Spleen (tissue), 11 donors: ENCODE results near the gene ZNF469. TPM values are rescaled to one million over a fixed set of nuclear protein-coding genes. Genes with fewer than 3 reads are reported as not detected.

Experiments
- DNase-seq: peaks from one replicate; pipeline ENCODE4 v3.0.0-alpha.2; 2020
- H3K27ac ChIP-seq, 8 donors: fragments of 200-600 bp; sonication (generic) in 7 of 8; 1 replicate in 4 of 8; 2 replicates in 4 of 8; pipeline versions ENCODE4 v1.5.0 to v1.8.0; 2016 to 2021; ENCODE audit warnings: inconsistent platforms in 4 of 8, mild to moderate bottlenecking in 4 of 8, moderate library complexity in 1 of 8
- H3K27me3 ChIP-seq, 7 donors: fragments of 200-600 bp; sonication (generic) in 6 of 7; replicated peaks in 1 of 7; 1 replicate in 4 of 7; 2 replicates in 3 of 7; pipeline versions ENCODE4 v1.5.0 to v1.8.0; 2016 to 2021; ENCODE audit warnings: inconsistent platforms in 3 of 7, mild to moderate bottlenecking in 1 of 7
- H3K36me3 ChIP-seq, 6 donors: fragments of 200-600 bp; sonication (generic) in 5 of 6; 1 replicate in 4 of 6; 2 replicates in 2 of 6; pipeline versions ENCODE4 v1.5.0 to v1.8.0; 2016 to 2021; ENCODE audit warnings: inconsistent platforms in 2 of 6
- H3K4me1 ChIP-seq, 6 donors: fragments of 200-600 bp; sonication (generic) in 5 of 6; 1 replicate in 3 of 6; 2 replicates in 3 of 6; pipeline versions ENCODE4 v1.5.0 to v1.8.0; 2016 to 2021; ENCODE audit warnings: inconsistent platforms in 3 of 6
- H3K4me3 ChIP-seq, 8 donors: fragments of 200-600 bp; sonication (generic) in 7 of 8; 1 replicate in 4 of 8; 2 replicates in 4 of 8; pipeline versions ENCODE4 v1.5.0 to v1.8.0; 2016 to 2021; ENCODE audit warnings: inconsistent platforms in 4 of 8, mild to moderate bottlenecking in 4 of 8, moderate library complexity in 2 of 8
- H3K9me3 ChIP-seq, 8 donors: fragments of 200-600 bp; sonication (generic) in 7 of 8; 1 replicate in 4 of 8; 2 replicates in 4 of 8; pipeline versions ENCODE4 v1.5.0 to v1.8.0; 2016 to 2021; ENCODE audit warnings: inconsistent platforms in 4 of 8
- POLR2A ChIP-seq, 3 donors: fragments of 450-650 bp; IDR thresholded peaks; one replicate each; pipeline ENCODE4 v1.5.1; 2017; ENCODE audit warnings: antibody characterized with exemption in 3 of 3, mild to moderate bottlenecking in 1 of 3
- POLR2AphosphoS5 ChIP-seq, 3 donors: sonication (generic); formaldehyde crosslinking; IDR thresholded peaks; one replicate each; pipeline ENCODE4 v1.5.1; 2017; ENCODE audit warnings: antibody characterized with exemption in 3 of 3
- WGBS, 5 donors: extraction: QIAGEN DNeasy Blood & Tissue Kit in 3 of 5; methylation state at CpG; one replicate each; pipeline versions ENCODE4 v1.1.5 to v1.1.7; 2013 to 2018; 5-methylcytosine and 5-hydroxymethylcytosine counted together
- intact Hi-C: fragments of 100-400 bp; cut with DNase I; formaldehyde crosslinking; loops from one replicate; pipeline ENCODE4 v1.15.0; 2023; ENCODE audit warnings: low total_unique reads
- polyA plus RNA-seq, 3 donors: library from polyadenylated mRNA; stranded (reverse); fragments of 200-250 nt; gene quantifications; one replicate each; pipeline ENCODE4 v1.2.1, GENCODE V29; 2013
- total RNA-seq, 7 donors: library from RNA; depleted of rRNA in 3 of 7; stranded (reverse); fragments of >200 nt in 3 of 7; fragmentation: NEBNext Ultra II Directional in 4 of 7; extraction: Animal tissue kit (Norgen Biotek cat#: 25700) in 4 of 7; gene quantifications; one replicate each; pipeline versions ENCODE4 v1.1.0 to v1.2.1, GENCODE V29; 2016 to 2021
- TF ChIP-seq, protein P1 (sequence below), 11 experiments: fragments of 200-600 bp in 7 of 11; fragments of 450-650 bp in 4 of 11; sonication (generic) in 4 of 11; IDR thresholded peaks in 8 of 11; conservative IDR thresholded peaks in 3 of 11; 1 replicate in 7 of 11; 2 replicates in 4 of 11; pipeline versions ENCODE4 v1.4.0 to v1.8.0; 2016 to 2021; ENCODE audit warnings: antibody characterized with exemption in 11 of 11, inconsistent platforms in 4 of 11, mild to moderate bottlenecking in 1 of 11
- donor health status: healthy with polysubstance abuse.
- donor health status: DM: no; HTN: no; CAD: no; lungs with moderate emphysema.
- donor health status: DM: no; HTN: no; CAD: no.
- donor health status: Bipolar disorder and iron deficiency.
- donor health status: healthy.
- donor health status: DM: no; HTN: no; CAD: no.
- donor health status: DM: yes; HTN: yes; CAD: no.

Gene ZNF469
- total and polyA plus RNA-seq, 10 donors: 0.27 to 8.0 (median 3.3) TPM

DNA sequence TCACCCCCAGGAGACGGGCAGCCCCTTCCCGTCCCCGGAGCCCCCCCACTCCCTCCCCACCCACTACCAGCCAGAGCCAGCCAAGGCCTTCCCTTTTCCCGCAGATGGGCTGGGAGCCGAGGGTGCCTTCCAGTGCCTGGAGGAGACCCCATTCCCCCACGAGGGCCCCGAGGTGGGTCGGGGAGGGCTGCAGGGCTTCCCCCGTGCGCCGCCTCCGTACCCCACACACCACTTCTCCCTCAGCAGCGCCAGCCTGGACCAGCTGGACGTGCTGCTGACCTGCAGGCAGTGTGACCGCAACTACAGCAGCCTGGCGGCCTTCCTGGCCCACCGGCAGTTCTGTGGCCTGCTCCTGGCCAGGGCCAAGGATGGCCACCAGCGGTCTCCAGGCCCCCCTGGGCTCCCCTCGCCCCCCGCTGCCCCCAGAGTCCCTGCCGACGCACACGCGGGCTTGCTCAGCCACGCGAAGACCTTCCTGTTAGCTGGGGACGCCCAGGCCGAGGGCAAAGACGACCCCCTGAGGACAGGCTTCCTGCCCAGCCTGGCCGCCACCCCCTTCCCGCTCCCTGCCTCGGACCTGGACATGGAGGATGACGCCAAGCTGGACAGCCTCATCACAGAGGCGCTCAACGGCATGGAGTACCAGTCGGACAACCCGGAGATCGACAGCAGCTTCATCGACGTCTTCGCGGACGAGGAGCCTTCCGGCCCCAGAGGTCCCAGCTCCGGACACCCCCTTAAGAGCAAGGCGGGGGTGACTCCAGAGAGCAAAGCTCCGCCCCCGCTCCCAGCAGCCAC, 46.8 kb downstream of the ZNF469 start:
- intact Hi-C loops: loop anchor here (10.0 kb wide), 1 partner anchor 235 kb away; no protein-coding TSS in a partner anchor
- H3K9me3 ChIP-seq: no peaks in the 10 kb centered on the region
- DNase-seq: no peak
- peaks cover 0 to 29% (median 0%) of the 10 kb centered on the region in 7 donors for H3K27me3 ChIP-seq
- H3K4me3 ChIP-seq: peak overlapping the region; percentile 40 to 78 (median 54)
- peak overlapping the region in 3 of 8 donors; percentile 73 to 82 (median 75) for H3K27ac ChIP-seq
- 69 to 85% (median 77%) methylated on average over 30 to 48 of the region's 48 CpGs for WGBS, 5 donors
- no peaks in the 10 kb centered on the region for H3K36me3 ChIP-seq
- no peak for TF ChIP-seq POLR2A (IDR thresholded peaks at IDR 0.05)
- TF ChIP-seq, protein P1, sequence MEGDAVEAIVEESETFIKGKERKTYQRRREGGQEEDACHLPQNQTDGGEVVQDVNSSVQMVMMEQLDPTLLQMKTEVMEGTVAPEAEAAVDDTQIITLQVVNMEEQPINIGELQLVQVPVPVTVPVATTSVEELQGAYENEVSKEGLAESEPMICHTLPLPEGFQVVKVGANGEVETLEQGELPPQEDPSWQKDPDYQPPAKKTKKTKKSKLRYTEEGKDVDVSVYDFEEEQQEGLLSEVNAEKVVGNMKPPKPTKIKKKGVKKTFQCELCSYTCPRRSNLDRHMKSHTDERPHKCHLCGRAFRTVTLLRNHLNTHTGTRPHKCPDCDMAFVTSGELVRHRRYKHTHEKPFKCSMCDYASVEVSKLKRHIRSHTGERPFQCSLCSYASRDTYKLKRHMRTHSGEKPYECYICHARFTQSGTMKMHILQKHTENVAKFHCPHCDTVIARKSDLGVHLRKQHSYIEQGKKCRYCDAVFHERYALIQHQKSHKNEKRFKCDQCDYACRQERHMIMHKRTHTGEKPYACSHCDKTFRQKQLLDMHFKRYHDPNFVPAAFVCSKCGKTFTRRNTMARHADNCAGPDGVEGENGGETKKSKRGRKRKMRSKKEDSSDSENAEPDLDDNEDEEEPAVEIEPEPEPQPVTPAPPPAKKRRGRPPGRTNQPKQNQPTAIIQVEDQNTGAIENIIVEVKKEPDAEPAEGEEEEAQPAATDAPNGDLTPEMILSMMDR (IDR thresholded peaks at IDR 0.05 in 8 of 11, conservative IDR thresholded peaks at IDR 0.05 in 3 of 11): no peak
- TF ChIP-seq POLR2AphosphoS5 (IDR thresholded peaks at IDR 0.05): no peak
- peaks cover 7 to 56% (median 34%) of the 10 kb centered on the region in 6 donors for H3K4me1 ChIP-seq

DNA sequence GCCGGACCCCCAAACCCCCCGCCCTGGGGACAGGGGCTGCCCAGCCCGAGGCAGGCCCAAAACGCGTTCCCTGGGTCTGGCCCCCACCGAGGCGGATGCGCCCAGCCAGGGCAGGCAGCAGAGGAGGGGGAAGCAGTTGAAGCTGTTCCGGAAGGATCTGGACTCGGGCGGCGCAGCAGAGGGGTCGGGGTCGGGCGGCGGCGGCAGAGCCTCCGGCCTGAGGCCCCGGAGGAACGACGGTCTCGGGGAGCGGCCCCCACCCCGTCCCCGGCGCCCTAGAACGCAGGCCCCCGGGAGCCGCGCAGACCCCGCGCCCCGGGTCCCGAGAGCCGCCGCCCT, 47.4 kb downstream of the ZNF469 start:
- intact Hi-C loops: loop anchor here (10.0 kb wide), 1 partner anchor 235 kb away; no protein-coding TSS in a partner anchor
- H3K9me3 ChIP-seq: no peaks in the 10 kb centered on the region
- H3K4me3 ChIP-seq: peak overlapping the region; percentile 40 to 78 (median 54)
- peaks cover 7 to 61% (median 37%) of the 10 kb centered on the region in 6 donors for H3K4me1 ChIP-seq
- 0 to 2% (median 1%) methylated on average over 15 to 36 of the region's 36 CpGs; no CpG with 5 or more reads in 1 of the 5 donors for WGBS, 5 donors
- peaks cover 0 to 29% (median 0%) of the 10 kb centered on the region in 7 donors for H3K27me3 ChIP-seq
- no peak for DNase-seq
- no peaks in the 10 kb centered on the region for H3K36me3 ChIP-seq
- TF ChIP-seq POLR2AphosphoS5 (IDR thresholded peaks at IDR 0.05) (no peak), POLR2A (IDR thresholded peaks at IDR 0.05) (no peak)
- TF ChIP-seq, protein P1 (IDR thresholded peaks at IDR 0.05 in 8 of 11, conservative IDR thresholded peaks at IDR 0.05 in 3 of 11): no peak
- H3K27ac ChIP-seq: peak overlapping the region in 6 of 8 donors; percentile 60 to 82 (median 70)

DNA sequence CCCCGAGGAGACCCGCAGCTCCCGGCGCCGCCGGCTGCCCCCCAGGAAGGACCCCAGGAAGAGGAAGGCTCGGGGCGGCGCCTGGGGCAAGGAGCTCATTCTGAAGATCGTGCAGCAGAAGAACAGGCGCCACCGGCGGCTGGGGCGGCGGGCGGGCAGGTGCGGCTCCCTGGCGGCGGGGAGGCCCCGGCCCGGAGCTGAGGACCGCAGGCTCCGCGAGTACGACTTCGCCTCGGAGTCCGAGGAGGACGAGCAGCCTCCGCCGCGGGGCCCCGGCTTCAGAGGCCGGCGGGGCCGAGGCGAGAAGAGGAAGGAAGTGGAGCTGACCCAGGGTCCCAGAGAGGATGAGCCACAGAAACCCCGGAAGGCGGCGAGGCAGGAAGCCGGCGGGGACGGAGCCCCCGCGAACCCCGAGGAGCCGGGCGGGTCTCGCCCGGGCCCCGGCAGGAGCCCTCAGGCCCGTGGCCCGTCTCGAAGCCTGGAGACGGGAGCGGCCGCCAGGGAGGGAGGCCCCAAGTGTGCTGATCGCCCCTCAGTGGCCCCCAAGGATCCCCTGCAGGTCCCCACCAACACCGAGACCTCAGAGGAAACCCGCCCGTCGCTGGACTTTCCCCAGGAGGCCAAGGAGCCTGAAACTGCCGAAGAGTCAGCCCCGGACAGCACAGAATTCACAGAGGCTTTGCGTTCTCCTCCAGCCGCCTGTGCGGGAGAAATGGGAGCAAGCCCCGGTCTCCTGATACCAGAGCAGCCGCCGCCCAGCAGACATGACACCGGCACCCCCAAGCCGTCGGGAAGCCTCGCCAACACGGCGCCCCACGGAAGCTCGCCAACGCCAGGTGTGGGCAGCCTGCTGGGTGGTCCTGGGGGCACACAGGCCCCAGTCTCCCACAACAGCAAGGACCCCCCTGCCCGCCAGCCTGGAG, 48.0 kb downstream of the ZNF469 start:
- Histone ChIP-seq H3K9me3 (no peaks in the 10 kb centered on the region), H3K27ac (peak overlapping the region in 7 of 8 donors; percentile 60 to 82 (median 66)), H3K4me1 (peaks cover 7 to 67% (median 37%) of the 10 kb centered on the region in 6 donors), H3K27me3 (peaks cover 0 to 29% (median 0%) of the 10 kb centered on the region in 7 donors), H3K36me3 (no peaks in the 10 kb centered on the region), H3K4me3 (peak overlapping the region; percentile 40 to 78 (median 54))
- WGBS, 5 donors: 13 to 31% (median 16%) methylated on average over 41 to 80 of the region's 80 CpGs
- intact Hi-C loops: loop anchor here (10.0 kb wide), 1 partner anchor 236 kb away; no protein-coding TSS in a partner anchor
- TF ChIP-seq POLR2AphosphoS5 (IDR thresholded peaks at IDR 0.05) (peak; percentile 70 to 78 (median 76)), POLR2A (IDR thresholded peaks at IDR 0.05) (no peak)
- DNase-seq: peak; percentile 89

DNA sequence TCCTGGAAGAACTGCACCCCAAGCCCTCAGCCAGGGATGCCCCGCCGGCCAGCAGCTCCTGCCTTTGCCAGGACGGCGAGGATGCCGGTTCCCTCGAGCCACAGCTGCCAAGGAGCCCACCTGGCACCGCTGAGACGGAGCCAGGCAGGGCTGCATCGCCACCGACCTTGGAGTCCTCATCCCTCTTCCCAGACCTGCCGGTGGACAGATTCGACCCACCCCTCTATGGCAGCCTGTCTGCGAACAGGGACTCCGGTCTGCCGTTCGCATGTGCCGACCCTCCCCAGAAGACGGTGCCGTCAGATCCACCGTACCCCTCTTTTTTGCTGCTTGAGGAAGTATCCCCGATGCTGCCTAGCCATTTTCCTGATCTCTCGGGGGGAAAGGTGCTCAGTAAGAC, 48.9 kb downstream of the ZNF469 start:
- no peak for TF ChIP-seq POLR2A (IDR thresholded peaks at IDR 0.05)
- TF ChIP-seq, protein P1 (IDR thresholded peaks at IDR 0.05 in 8 of 11, conservative IDR thresholded peaks at IDR 0.05 in 3 of 11): no peak
- intact Hi-C loops: loop anchor here (10.0 kb wide), 1 partner anchor 237 kb away; no protein-coding TSS in a partner anchor
- no peak for DNase-seq
- WGBS, 5 donors: 88 to 96% (median 92%) methylated on average over 20 to 22 of the region's 22 CpGs
- Histone ChIP-seq H3K4me1 (peaks cover 7 to 67% (median 37%) of the 10 kb centered on the region in 6 donors), H3K27me3 (peaks cover 0 to 29% (median 0%) of the 10 kb centered on the region in 7 donors), H3K9me3 (no peaks in the 10 kb centered on the region), H3K36me3 (no peaks in the 10 kb centered on the region), H3K27ac (no peak overlapping the region), H3K4me3 (peak overlapping the region in 1 of 8 donors; percentile 78)
